IMR-90 (cell line): ENCODE data around the gene FBXO31.

Experiments used
- CTCF ChIP-seq: conservative IDR thresholded peaks from 2 replicates; pipeline ENCODE4 v1.5.1; 2012; ENCODE audit warnings: mild to moderate bottlenecking, low read depth, low read length, improper control_type of control experiment
- FOS ChIP-seq: fragments of 150-350 bp; IDR thresholded peaks from 2 replicates; pipeline ENCODE4 v1.6.1; 2016; ENCODE audit warnings: low read depth, low read length
- MXI1 ChIP-seq: IDR thresholded peaks from 2 replicates; pipeline ENCODE4 v1.6.1; 2012; ENCODE audit warnings: low read depth, mild to moderate bottlenecking, low read length, moderate library complexity, borderline replicate concordance
- POLR2A ChIP-seq: IDR thresholded peaks from 2 replicates; pipeline ENCODE4 v1.6.1; 2012; ENCODE audit warnings: mild to moderate bottlenecking, low read depth, low read length
- RAD21 ChIP-seq: IDR thresholded peaks from 2 replicates; pipeline ENCODE4 v1.6.1; 2012; ENCODE audit warnings: low read length, improper control_type of control experiment
- SMC3 ChIP-seq: fragments of 150-350 bp; IDR thresholded peaks from 2 replicates; pipeline ENCODE4 v1.6.1; 2016; ENCODE audit warnings: low read depth, mild to moderate bottlenecking, antibody characterized with exemption, low read length, moderate library complexity

GRCh38 chr16:87305505-87306391 lies 77.8 kb downstream of the FBXO31 start:
- TF ChIP-seq SMC3 (no peak), POLR2A (no peak), CTCF (no peak), MXI1 (no peak), FOS (no peak), RAD21 (no peak)
